HFF-Myc (cell line): ENCODE data around the gene GPR65.

ENCODE experiments used
- DNase-seq: peaks from one replicate; pipeline ENCODE4 v3.0.0-alpha.2; 2011; ENCODE audit warnings: low read depth; ENCODE audit errors: extremely low read depth
- H3K4me3 ChIP-seq: replicated peaks from 2 replicates; pipeline ENCODE4 v1.5.1; 2011; ENCODE audit warnings: low read depth, mild to moderate bottlenecking, control low read depth, low read length
- CTCF ChIP-seq: IDR thresholded peaks from 2 replicates; pipeline ENCODE4 v1.5.1; 2012; ENCODE audit warnings: mild to moderate bottlenecking, low read depth, low read length, control low read depth; ENCODE audit errors: missing control alignments

Gene GPR65

GRCh38 chr14:88002421-88003075 is 2.4 kb upstream of the GPR65 start:
- no peak for TF ChIP-seq CTCF
- H3K4me3 ChIP-seq, result no peak overlapping the region

GRCh38 chr14:88003425-88003824 is 1.5 kb upstream of the GPR65 start:
- TF ChIP-seq CTCF, result no peak
- H3K4me3 ChIP-seq, result no peak overlapping the region
- DNase-seq, result no peak

More at GRCh38 chr14:88002421-88003075, 2.4 kb upstream of the GPR65 start:
- DNase-seq, result no peak

- no peak overlapping the region for H3K4me3 ChIP-seq
- DNase-seq, result no peak
- no peak for TF ChIP-seq CTCF
These were observed 364 bp upstream of the GPR65 start for GRCh38 chr14:88004506-88005036.

- no peak for TF ChIP-seq CTCF
- DNase-seq, result no peak
- no peak overlapping the region for H3K4me3 ChIP-seq
These were observed 1.3 kb downstream of the GPR65 start for GRCh38 chr14:88005978-88006851.

GRCh38 chr14:88007608-88008007 is 2.7 kb downstream of the GPR65 start:
- DNase-seq, result no peak
- no peak for TF ChIP-seq CTCF
- no peak overlapping the region for H3K4me3 ChIP-seq

GRCh38 chr14:88008039-88008742 is 3.3 kb downstream of the GPR65 start:
- DNase-seq, result no peak
- no peak for TF ChIP-seq CTCF
- no peak overlapping the region for H3K4me3 ChIP-seq
